Esophagus muscularis mucosa (tissue), 4 donors: ENCODE data around the gene KMT2B.

Experiments
- CTCF ChIP-seq, 3 experiments: fragments of 200-600 bp in 2 of 3; fragments of 450-650 bp in 1 of 3; sonication (generic) in 2 of 3; IDR thresholded peaks; one replicate each; pipeline ENCODE4 v1.5.1; 2017 to 2019; ENCODE audit warnings: antibody characterized with exemption in 3 of 3, mild to moderate bottlenecking in 2 of 3, moderate library complexity in 1 of 3
- EP300 ChIP-seq: sonication (generic); formaldehyde crosslinking; IDR thresholded peaks from one replicate; pipeline ENCODE4 v1.6.1; 2017; ENCODE audit warnings: antibody characterized with exemption
- POLR2A ChIP-seq: fragments of 450-650 bp; IDR thresholded peaks from one replicate; pipeline ENCODE4 v1.6.1; 2017; ENCODE audit warnings: antibody characterized with exemption, moderate library complexity, mild to moderate bottlenecking, low read depth
- POLR2AphosphoS5 ChIP-seq, 2 donors: sonication (generic); formaldehyde crosslinking; IDR thresholded peaks; one replicate each; pipeline ENCODE4 v1.6.1; 2017; ENCODE audit warnings: antibody characterized with exemption in 2 of 2

- TF ChIP-seq POLR2A (no peak), CTCF (IDR thresholded peaks at IDR 0.05) (no peak), EP300 (no peak), POLR2AphosphoS5 (IDR thresholded peaks at IDR 0.05) (no peak)
Measured at GRCh38 chr19:35782589-35782988, 64.8 kb downstream of the KMT2B start.
